ENCODE data around the gene DCAF5. TPM values are rescaled to one million over a fixed set of nuclear protein-coding genes. Genes with fewer than 3 reads are reported as not detected.

The DCAF5 gene
- polyA plus RNA-seq, 5 donors, result 54.7 to 68.0 (median 59.2) TPM

DNA sequence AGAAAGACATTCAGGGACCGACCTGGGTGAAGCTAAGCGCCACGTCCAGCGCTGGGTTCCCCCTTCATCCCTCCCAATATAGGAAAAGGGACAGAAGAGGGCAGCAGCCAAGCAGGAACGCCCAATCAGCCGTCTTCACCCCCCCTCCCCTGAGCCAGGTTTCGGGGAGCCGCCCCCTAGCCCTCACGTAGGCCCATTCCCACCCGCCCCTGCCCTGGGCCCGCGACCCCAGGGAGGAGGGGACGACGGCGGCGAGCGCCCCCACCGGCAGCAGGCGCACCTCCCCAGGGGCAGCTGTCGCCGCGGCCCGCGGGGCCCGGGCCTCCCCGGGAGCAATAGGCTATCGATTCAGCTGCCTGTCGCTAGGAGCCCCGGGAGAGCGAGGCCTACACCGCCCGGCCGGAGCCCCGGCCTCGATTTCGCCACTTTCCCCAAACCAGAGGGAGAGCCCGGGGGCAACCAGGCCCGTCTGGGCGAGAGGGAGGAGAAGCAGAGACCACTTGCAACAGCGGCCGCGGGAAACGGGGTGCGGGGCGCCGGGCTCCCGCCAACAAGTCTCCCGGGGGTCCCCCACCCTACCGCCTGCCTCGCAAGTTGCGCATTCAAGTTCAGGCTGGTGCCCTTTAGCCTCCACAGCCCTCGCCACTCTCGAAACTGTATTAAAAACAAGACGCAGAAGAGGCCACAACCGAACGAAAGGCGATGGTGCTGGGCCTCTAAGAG is 1.3 kb downstream of the DCAF5 start:
- DNase-seq, result peak; percentile 76 to 78

DNA sequence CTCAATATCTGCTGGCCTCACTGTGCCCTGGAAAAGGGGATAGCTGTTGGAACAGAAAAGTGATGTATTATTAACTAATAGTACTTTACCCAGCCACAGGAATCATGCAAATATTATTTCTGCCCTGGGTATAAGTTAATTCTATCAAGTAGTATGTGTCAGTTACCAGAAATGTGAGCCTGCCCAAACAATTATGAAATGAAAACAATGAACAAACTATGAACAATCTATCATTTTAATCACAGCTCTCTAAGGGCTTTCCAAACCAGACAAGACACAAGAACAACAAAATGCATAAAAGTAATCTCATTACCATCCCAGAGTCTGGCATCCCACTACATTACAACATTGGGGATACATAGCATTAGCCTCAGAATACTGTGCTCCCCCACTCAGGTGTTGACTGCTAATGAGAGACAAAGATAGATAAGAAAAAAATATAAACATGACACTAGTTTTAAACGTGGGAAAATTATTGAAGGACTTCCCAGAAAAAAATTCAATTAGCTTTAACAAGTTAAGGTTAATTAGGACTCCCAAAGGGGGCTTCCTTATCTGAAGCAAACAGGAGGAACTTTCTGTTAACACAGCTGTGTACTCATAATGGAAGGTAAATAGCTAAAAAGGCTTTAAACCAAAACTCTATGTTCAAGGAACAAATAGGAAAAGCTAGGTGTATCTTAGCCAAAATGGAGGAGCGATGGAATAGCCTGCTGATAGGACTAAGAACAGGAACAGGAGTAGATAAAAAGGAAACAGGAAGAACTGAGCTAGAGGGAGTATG is 3.3 kb downstream of the DCAF5 start:
- no peak for DNase-seq

DNA sequence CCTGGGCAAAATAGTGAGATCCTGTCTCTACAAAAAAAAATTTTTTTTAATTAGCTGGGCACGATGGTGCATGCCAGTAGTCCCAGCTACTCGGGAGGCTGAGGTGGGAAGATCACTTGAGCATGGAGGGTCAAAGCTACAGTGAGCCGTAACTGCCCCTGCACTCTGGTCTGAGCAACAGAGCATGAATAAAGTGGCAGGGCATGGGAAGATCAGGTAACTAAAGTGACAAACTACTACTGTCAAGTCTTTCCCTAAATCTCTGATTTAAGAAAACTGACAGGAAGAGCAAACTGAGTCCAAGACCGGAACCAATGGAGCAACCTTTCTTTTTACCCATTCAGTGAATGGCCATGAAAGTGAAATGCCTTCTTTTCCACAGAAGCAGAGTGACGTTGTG is 10.8 kb downstream of the DCAF5 start:
- no peak for DNase-seq

DNA sequence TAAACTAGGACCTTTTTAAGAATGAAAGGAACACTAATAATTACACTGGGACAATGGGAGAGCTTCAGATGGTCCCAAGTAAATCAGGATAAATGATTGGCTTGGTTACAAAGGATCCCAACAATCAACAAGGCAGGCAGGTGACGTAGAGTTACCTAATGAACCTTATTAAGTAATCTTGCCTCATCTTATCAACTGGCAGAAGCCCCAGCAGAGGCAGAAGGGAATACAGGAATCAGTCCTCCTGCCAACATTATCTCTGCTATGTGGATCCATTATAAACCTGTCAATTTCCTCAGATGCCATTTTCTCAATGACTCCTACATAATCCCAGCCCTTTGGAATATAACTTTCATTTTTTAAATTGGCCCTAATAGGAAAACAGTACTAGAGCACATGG is 11.4 kb downstream of the DCAF5 start:
- DNase-seq, result no peak

DNA sequence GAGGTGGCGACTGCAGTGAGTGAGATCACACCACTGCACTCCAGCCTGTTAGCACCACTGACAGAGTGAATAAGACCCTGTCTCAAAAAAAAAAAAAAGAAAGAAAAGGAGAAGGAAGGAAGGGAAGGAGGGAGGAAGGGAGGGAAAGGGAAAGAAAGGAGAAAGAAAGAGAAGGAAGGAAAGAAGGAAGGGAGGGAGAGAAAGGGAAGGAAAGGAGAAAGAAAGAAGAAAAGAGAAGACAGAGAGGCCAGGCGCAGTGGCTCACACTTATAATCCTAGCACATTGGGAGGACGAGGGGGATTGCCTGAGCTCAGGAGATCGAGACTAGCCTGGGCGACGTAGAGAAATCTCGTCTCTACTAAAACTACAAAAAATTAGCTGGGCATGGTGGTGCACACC is 13.2 kb downstream of the DCAF5 start:
- no peak for DNase-seq

DNA sequence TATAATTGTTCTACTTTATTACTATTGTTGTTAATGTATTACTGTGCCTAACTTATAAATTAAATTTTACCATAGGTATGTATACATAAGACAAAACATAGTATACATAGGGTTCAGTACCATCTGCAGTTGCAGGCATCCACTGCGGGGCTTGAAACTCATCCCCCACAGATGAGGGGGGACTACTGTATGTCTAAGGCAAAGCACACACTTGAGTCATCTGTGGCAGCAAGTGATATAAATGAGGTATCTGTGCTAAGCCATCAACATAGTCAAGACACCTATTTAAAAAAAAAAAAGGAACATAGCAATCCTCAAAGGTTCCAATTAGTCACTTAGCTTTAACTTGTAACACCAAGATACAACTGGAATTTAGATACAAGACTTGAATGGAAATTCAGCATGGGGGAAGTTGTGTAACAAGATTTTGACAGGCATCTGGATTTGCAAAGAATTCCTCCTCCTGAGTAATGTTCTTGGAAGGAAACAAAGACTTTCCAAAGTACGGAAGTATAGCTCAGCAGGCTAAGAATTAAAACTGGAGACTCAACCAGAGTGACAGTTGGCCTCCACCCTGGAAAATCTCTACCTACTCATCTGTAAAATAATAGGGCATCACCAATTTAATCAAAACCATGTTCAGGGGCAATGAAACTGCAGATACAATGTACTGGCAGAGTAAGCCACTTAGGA is 14.9 kb downstream of the DCAF5 start:
- peak in 1 of 2 donors; percentile 23 for DNase-seq

DNA sequence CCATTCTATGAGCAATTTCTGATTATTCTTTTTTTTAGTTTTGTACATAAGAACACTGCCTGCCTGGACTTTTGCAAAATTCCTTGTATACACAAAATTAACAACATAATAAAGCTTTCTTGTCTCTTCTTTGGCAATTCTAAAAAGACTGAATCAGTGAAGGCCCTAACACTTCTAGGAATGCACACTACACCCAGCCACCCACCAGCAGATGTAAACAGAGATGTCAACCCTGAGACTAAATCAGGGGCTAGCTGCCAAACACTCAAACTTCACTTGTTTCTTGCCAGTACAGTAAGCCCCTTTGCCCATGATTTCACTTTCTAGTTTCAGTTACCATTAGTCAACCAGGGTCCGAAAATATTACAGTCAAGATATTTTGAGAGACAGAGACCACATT is 15.5 kb downstream of the DCAF5 start:
- no peak for DNase-seq

DNA sequence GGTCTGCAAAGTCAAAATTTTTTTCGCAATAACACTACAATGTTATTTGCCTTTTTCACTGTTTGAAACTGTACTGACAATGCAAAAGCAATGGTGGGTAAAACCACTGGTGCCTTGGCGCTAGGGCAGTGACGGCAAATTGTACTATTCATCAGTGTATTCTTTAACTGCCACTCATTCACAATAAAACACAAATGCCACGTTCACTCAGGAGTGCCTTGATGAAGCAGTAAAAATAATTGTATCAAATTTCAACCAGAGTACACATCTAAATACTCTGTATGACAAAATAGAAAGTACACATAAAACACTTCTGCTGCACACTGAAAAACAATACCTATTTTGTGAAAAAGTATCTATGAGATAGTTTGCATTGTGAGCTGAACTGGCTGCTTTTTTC is 17.8 kb downstream of the DCAF5 start:
- no peak for DNase-seq

DNA sequence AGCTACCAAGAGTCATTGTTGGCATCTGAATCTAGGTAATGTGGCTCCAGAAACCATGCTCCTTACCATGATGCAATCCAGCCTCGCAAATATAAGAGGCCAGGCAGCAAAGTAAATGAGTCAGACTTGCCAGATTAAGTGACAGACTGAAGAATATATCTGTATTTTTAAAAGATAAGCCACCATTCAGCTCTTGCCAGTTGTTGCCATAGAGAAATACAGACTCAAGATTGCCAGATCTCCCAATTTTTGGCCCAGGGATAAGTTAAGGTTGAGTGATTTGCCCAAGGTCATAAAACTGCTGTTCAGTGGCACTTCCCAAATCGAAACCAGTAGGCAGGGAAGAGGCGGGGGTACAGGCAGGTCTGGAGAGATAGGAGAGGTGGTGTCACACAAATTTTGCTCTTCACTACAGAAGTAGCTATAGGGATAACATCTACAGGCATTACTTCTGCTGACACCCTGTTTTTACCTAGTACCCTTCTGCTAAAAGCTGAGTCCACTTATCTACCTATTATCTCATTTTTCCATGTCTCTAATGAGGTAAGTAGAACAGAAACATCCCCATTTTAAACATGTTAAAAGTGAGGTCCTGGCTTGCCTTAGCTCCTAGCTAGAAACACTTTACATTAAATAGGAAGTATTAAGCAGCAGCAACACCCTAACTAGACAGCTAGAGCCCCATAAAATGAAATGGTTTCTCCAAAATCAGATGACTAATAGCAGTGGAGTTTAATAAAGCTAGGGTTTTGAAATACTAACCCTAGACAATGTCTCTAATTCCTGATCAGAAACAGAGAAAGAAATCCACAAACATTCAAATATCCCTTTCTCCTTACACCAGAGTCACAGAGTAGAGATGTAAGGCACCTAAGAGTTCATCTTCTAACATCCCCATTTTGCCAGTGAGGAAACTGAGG is 19.5 kb downstream of the DCAF5 start:
- DNase-seq, result peak in 1 of 2 donors; percentile 15

DNA sequence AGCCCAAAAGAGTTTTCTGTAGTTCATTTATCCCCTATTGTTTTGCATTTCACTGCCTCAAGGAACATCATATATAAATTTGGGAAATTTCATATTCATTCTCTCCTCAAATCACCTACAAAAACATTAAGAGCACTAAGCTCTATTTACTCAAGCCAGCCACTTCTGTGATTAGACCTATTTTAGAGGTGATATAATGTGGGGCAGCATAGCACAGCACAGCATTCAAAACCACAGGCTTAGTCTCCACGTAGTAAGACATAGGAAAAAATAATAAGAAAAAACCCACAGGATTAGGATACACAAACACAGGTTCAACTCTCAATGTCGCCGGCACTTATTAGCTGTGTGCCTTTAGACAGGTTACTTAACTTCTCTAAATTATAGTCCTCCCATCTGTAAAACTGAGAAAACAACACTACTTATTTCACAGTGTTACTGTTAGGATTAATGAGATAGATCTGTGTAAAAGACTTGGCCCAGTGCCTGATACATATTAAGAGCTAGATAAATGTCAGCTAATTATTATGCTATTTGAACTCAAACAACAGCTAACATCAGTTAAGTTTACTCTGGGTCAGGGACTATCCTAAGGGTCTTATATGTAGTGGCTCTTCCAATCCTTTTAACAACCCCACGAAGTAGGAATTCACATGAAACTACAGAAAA is 20.3 kb downstream of the DCAF5 start:
- DNase-seq, result no peak

DNA sequence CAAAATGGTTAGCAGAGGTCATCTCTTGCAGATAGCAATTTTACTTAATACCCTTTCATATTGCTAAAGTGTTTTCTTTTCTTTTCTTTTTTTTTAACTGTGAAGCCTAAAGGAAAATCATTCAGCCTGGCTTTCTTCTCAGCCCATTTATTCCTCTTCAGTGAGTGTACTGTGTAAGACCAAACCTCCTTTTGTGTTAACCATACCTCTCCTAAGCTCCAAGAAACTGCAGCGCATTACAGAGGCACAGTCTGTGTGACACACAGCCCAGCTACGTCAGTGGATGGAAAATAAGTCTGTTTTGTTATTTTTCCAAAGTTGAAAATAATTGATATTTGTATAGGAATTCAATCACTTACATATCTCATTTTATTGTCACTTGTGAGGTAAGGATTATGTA is 21.7 kb downstream of the DCAF5 start:
- no peak for DNase-seq

DNA sequence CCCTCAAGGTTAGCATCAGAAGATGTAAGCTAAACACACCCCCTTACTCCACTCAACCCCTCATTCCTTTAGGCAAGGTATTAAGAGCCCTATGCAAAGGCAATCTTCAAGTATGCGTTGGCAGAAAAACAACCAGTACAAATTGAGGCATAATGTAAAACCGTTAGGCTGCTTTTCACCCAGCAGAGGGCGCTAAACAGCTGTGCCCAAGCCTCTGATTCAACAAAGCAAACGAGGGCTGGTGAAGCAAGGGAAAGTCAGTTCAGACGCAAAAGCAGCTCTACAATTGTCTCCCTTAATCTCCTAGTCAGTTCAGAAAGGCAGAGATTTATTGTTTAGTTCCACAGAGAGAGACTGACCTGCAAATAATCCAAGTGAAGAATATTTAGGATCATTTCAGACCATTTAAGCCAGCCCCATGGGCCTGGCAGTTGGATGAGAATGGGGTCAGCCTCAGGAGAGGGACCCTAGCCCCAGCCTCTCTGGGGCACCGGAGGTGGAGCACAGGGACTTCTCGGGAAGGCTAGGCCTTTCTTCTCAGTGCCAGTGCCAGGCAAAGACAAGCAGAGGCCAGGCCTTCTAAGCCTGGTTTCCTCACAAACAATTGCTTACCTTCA is 23.5 kb downstream of the DCAF5 start:
- DNase-seq, result peak; percentile 63 to 78

DNA sequence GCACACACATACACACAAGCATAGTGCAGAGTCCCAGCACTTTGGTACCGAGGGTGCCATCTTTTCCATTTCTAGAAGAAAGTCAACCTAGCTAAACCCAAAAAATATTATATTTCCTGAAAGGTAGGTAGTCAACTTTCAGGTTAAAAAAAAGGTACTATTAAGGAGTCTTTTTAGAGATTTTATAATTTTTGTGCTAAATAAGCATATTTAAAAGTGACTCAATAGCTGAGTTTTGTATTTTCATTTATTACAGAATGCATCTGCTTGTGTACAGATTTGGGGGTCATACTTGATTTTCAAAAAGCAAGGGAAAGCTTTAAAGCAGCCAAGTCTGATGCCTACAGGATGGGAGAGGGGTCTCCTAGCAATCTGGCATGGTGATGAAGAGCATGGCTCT is 34.6 kb downstream of the DCAF5 start:
- DNase-seq, result no peak

DNA sequence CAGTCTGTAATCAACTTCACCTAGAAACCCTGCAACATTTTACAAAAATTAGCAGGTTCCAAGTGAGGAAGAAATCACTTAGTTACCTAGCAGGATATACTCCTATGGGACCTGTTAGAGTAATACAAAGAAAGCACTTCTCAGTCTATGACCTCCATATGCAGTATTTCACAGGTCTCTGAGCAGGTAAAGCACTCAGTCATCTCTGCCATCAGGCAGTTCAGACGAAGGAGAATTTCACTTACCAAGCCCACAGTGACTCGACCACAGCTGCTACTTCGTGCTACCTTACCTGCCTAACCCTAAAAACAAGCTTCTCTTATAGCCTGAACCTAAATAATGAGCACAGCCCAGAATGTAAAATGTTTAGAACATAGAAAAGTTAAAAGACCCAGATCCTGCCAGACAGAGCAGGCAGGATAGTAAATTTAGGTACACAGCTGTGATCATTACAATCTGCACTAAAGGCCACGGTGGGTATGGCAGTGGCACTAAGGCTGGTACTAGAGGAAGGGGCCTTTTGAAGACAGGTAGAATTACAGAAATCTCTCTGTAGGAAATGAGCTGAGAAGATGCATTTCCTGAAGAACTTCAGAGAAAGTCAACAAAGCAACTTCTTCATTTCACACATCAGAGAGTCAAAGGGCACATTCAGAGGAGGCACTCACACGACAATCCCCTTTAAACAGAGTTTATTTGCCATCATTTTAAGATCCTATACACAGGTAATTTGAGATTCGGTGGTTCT is 35.7 kb downstream of the DCAF5 start:
- no peak for DNase-seq

DNA sequence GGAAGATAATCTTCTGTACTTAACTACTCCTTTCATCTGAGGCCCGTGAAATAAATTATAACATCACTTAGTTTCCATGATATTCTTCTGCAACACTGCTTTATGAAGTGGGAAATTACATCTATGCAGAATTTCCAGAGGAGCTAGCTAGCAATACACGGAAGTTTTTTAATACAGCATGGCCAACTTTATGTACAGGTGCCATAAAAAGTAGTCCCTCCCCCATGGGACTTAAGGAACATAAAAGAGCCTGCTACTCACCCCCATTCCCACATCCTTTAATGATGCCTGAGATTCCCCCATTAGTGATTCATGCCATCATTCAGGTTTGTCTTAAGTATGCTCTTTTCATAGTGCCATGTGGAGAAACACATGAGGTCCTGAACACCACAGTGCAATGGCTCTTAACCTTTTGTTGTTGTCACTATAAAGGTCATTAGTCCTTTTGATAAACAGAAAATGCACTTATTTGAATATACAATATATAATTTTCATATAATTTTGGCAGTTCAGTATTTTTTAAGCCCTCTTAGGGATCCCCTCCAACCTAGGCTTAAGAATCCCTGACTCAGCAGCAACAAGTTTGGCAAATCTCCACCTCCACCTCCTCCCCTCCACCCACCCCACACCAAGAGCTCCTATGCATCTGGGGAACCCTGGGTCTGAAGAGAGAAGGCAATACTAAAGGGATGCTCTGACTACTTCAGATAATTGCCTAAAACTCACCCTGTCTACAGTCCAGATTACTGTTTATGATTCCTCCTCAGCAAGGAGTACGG is 37.3 kb downstream of the DCAF5 start:
- DNase-seq, result no peak

DNA sequence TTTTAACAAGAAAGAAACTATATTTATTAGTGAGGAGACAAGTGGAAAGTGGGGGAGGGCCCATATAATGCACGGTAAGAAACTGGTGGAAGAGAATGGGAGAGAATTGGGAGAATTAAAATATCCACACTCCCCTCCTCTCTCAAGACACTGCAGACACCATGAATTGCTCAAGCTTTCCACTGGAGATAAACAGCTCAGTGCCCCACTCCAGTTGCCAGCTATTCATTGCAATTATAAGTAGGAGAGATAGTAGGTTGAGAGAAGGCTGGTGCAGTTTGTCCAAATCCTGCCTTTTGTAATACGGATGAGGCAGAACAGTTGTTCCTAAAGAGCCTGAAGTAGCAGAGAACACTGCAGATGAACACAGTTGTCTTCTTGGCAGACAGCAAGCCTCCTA is 38.2 kb downstream of the DCAF5 start:
- DNase-seq, result no peak

DNA sequence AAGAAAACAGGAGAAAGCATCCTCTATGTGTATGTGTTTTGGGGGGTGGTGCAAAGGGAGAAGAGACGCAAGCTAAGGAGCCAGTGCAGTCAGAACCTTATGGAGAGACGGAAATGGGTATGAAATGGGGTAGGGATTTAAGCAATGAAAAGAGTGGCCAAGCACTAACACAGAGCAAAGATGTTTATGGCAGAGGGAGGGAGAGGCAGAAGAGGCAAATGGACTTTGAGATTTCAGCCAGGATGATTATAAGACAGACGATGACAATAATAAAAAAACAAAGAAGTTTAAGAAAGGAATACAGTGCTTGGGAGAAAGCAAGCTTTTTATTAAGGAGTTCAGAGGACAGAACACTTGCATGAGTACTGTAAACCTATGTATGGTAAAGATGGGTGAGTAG is 44.6 kb downstream of the DCAF5 start:
- no peak for DNase-seq

DNA sequence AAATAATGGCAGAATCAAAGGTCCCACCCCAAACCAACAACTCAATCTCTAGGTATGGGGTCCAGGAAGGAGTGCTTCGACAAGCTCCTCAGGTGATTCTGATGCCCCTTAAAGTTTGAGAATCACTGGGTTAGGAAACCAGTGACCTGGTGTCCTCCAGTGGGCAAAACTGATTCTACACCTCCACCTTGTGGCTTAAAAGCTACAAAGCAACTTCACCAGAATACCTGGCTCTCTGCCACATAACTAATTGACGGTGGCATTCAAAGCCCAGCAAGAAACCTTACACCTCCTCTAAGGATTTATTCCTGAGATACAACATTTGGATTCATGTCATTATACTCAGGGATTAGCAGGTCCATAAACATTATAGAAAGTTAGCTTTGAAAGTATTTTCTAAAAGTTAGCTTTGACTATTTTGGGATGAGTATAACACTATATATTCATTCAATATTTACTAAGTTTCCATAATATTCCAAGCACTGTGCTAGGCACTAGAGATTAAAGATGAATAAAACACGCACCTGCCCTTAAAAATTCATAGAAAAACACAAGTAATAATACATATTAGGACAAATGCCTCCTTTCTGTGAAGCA is 45.4 kb downstream of the DCAF5 start:
- DNase-seq, result peak; percentile 35 to 43

DNA sequence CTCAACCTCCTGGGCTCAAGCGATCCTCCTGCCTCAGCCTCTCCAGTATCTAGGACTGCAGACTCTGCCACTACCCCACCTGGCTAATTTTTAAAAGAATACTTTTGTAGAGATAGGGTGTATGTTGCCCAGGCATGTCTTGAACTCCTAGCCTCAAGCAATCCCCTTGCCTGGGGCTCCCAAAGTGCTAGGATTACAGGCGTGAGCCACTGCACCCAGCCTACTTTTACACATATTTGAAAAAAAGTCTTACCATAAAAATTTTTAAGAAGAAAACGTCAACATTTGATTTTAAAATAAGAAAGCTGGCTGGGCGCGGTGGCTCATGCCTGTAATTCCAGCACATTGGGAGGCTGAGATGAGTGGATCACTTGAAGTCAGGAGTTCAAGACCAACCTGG is 46.5 kb downstream of the DCAF5 start:
- no peak for DNase-seq
